Eye (tissue), 1 donor: ENCODE results near the gene THADA.
"Not testable (repeated sequence)": the region's sequence is repeated elsewhere in the genome, so short reads cannot be mapped to it uniquely, and the experiment has no call there.

ENCODE experiments used
- DNase-seq: peaks from one replicate; pipeline ENCODE4 v3.0.0-alpha.2; 2015

THADA gene

DNA sequence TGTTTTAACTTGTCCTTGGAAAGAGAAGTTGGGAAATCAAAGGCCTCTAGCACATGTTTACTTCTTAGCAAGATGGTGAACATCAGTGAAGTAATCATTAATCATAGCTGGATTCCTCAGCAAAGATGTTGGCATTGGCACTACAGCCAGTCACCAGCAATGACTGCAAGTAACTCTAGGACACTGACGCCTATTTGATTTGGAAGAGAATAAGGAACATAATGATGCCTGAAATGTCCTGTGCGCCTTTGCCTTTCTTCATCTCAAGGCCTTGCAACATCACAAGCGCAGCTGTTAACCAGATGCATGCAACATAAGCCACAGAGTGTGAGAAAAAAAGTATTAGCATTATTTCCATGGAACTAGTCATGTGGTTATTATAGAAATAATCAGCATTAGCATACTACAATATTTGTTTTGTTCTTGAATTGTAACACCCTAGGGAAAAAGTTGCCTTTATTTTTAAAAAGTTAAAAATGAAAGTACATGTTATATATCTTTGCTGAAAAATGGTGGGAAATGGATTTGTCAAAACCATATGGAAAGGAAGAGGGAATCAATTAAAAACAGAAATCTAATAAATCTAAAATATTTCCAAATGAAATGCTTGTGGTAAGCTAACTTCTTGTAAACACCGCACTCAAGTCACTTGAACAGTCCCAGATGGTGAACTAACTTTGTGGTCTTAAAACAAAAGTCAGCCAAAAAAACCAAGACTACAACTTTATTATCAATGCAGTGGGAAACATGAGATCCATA is 55.6 kb downstream of the THADA start:
- DNase-seq, result peak; percentile 72

DNA sequence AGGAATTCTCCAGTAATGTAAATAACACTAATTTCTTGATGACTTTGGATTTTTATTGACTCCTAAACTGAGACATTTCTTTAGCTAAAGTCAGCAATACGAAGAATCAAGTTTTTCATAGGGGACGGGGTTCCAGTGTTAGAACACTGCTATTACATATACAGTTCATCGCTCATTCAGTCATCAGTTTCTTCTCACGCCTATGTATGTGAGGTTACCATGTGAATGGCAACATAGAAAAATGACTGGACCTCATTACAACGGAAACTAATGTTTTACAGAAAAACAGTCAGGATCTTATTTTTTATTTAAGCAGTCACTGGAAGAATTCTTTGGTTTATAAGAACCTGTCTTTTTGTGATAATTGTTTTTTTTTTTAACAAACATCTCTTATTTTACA is 56.4 kb downstream of the THADA start:
- no peak for DNase-seq

DNA sequence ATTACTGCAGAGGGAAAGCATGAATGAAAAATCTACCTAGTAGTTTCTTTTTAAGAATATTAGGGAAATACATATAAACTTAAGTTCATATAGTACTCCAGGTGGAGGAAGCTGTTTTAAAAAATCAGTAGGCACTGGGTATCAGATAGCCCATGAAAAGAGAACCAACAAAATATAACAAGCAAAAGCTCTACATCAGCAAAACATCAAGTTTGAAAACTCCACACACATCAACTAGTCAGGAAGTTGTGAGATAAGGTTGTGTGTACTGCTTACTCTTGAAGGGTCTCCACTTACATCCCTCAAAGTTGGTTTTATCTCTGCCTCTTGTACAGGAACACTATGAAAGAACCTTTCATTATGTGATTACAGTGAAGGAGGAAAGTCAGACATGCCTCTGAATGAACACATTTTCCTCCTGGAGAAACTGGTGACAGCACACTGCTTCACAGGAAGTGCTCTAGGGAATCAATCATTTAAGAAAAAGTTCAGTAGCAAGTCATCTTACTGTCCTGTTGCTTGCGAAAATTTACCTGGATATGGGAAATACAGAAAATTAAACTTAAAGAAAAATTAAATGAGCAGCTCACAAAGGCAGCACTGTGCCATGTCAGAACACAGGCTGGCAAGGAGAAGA is 57.7 kb downstream of the THADA start:
- DNase-seq, result no peak

DNA sequence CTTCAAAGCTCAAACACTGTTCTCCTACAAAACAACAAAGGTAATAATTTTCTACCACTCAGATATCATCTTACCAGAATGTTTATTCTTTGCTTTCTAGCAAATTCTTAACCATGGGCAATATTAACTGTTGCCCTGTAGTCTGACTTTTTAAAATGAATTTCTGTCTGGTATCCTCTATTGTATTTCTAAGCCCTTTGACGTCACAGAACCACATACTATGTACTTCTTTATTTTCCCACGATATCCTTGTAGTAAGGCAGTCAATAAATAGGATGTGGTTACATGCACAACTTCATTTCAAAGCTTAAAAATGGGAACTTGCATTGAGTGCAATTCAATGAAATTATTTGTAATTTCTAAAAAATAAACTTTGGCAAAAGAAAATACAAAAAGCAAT is 58.7 kb downstream of the THADA start:
- no peak for DNase-seq

DNA sequence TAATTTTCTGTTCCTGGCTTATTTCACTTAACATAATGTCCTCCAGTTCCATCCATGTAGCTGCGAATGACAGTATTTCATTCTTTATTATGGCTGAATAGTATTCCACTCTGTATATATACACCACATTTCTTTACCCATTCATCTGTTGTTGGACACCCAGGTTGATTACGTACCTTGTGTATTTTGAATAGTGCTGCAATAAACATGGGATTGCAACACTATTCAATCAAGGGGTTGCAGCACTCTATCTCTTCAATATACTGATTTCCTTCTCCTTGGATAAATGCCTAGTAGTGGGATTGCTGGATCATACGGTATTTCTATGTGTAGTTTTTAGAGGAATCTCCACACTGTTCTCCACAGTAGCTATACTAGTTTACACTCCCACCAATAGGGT is 61.3 kb downstream of the THADA start:
- no peak for DNase-seq

DNA sequence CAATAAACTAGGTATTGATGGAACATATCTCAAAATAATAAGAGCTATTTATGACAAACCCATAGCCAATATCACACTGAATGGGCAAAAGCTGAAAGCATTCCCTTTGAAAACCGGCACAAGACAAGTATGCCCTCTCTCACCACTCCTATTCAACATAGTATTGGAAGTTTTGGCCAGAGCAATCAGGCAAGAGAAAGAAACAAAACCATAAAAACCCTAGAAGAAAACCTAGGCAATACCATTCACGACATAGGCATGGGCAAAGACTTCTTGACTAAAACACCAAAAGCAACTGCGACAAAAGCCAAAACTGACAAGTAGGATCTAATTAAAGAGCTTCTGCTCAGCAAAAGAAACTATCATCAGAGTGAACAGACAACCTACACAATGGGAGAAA is 63.3 kb downstream of the THADA start:
- not testable (repeated sequence) for DNase-seq

DNA sequence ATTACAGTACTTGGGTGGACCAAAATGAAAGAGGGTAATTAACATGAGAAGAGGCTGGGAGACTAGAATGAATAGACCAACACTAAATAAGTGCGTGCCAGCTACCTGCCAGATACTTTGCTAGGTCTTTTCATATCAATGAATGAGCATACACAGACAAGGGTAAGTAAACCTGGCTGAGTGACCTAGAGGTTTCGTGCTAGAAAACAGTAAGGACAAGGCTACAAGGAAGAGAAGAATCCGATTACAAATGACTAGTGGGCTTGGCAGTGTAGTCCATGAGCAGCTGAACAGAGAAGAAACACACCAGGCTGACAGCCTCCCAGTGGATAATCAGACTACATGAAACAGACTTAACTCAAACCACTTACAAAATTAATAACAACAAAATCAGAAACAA is 64.6 kb downstream of the THADA start:
- DNase-seq, result no peak

DNA sequence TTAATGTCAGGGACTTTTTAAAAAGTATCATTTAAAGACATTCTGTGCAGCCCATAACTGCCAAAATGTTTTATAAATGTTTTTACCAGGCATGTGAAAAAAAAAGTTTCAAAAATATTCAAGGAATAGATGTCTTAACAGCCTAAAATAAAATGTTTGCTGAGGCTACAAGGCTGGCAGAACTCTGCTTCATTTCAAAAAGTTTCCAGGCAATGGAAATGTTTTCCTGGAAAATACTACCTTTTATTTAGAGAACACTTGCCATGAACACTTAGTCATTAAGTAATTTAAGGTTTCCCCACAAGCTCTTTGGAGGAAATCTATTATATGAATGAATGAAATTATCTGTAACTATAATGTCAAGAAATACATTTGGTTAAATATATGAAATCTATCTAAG is 68.8 kb downstream of the THADA start:
- no peak for DNase-seq

DNA sequence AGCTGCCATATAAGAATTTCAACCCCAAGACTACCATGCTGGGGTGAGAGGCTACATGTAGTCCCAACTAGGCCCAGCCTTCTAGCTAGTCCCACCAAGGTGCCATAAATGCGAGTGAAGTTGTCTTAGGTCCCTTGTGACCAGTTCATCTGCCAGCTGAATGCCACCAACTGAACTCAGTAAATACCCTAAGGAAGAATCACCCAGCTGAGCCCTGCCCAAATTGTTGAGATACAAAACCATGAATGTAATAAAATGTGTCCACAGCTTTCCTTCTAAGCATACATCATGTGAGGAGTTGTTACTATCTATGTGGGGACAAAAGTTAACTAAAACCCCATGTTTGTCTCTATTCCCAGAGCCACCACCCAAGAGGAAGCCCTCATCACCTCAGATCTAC is 70.3 kb downstream of the THADA start:
- no peak for DNase-seq

DNA sequence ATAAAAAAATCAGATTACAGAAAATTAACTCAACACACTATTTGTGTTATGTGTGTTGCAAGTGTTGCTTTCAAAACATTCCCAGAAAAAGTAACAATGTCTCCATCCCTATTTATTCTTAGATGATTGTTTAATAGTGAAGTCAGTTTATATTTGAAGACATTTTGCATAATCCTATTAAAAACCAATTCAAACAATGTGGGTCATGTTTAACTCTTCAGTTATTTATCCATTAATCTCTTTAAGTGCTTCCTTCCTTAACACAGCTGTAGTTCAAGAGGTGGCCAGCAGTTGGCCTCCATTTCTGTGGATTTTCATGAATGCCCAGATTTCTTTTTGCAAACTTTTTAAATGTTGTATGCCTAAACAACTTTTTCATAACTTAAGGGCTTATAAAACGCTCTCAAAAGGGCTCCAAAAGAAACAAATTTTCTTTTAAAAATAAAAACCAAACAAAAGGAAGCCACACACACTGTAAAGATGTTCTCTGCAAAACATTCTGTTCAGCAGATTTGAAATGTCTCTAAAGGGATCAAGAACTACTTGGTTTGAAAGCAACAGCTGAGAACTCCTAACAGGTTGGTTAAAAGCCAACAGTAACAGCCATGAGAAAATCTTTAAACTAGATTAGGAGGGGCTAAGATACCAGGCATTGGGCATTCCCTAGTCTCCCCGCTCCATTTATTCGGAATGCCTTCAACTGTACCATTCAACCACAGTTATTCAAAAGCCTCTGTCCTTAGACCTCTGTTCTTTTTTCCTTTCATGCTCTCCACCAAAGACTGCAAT is 71.5 kb downstream of the THADA start:
- DNase-seq, result no peak

DNA sequence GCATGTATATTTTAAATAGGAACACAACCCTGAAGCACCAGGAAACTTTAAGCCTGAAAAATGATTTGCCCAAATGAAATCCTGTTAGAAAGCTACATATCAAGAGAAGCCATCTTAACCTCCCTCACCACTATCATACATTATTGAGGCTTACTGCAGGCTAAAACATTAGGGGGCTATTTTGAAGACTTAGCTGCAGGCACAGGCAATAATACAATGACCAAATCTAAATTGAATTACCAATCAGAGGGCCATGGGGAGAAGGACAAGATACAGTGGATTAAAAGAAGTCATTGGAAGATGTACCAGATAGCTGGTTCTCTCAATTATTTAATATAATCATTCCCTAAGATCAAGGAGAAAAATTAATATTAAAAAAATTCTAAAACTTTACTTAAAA is 73.7 kb downstream of the THADA start:
- DNase-seq, result no peak

DNA sequence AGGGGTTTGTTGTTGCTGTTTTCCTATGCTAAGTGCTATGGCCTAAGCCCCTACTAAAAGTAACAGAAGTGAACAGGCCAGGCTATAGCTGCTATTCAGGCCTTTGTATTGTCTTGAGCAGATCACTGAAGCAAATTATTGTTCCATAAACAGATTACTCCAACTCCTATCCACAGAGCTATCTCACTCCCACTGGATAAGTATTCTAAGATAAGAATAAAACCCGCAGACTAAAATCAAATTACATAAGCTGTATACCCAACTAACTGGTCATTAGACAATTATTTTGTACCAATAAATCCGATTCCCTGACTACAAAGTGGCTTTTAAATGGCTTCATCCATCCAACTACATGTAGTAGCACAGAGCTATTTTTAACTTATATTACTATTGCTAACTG is 74.3 kb downstream of the THADA start:
- no peak for DNase-seq

DNA sequence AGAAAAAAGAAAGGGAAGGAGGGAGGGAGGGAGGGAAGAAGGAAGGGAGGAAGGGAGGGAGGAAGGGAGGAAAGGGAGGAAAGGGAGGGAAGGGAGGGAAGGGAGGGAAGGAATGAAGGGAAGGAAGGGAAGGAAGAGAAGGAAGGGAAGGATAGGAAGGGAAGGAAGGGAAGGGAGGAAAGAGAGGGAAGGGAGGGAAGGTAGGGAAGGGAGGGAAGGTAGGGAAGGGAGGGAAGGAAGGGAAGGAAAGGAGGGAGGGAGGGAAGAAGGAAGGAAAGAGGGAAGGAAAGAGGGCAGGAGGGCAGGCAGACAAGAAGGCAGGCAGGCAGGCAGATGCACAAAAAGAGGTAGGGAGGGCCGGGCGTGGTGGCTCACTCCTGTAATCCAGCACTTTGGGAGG is 74.9 kb downstream of the THADA start:
- DNase-seq, result no peak

DNA sequence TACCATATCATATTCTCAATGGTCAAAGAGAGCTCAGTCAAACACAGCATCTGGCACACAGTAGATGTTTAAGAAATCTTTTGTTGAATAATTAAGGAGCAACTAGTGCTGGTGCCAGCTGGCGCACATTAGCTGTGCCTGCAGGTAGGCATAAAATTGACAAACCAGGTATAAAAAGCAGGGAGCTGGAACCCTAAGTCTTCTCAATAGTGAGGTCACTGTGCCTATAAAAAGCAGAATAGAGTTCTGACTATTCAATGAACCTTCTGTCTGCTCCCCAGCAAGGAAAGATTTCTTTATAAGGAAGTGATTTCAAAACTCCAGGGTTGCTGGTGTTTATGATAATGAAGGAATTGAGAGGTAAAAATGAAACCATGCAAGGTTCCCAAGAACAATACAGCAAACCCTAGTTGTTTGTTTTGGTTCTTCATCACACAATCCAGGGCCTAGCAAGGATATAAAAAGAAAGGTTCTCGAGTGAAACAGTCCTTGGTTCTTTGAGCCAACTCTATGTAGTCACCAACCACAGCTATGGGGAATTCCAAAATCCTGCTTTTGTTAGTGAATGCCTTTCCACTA is 76.1 kb downstream of the THADA start:
- no peak for DNase-seq

DNA sequence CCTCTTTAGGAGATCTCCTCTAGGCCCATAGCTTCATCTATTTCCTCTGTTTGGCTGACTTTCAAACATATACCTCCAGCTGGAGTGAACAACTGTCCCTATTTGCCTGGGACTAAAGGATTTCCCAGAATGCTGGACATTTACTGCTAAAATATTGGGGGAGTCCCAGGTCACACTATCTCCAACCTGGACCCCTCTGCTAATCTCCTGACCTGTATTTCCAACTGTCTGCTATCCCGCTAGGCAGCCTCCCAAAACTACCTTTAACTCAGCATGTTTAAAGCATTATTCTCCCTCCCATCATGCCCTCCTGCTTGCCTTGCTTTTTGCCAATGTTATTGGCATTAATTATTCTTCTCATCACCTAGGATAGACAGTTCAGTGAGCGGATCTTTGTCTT is 77.1 kb downstream of the THADA start:
- DNase-seq, result no peak

DNA sequence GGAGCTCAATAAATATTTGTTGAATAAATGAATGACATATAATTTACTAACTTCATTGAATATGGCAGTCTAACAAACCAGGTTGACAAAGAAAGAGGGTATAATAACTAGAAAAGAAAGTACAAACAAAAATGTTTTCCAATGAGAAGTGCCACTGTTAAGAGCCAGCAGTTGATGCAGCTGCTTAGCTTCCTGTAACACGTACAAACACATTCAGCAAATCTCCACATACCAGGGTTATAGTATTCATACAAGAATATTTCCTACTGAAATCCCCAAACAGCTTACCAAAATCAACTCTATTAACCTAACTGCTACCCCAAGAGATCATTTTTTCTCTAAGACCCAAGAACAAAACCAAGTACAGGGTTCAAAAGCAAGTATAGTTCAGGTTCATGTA is 77.7 kb downstream of the THADA start:
- DNase-seq, result no peak

DNA sequence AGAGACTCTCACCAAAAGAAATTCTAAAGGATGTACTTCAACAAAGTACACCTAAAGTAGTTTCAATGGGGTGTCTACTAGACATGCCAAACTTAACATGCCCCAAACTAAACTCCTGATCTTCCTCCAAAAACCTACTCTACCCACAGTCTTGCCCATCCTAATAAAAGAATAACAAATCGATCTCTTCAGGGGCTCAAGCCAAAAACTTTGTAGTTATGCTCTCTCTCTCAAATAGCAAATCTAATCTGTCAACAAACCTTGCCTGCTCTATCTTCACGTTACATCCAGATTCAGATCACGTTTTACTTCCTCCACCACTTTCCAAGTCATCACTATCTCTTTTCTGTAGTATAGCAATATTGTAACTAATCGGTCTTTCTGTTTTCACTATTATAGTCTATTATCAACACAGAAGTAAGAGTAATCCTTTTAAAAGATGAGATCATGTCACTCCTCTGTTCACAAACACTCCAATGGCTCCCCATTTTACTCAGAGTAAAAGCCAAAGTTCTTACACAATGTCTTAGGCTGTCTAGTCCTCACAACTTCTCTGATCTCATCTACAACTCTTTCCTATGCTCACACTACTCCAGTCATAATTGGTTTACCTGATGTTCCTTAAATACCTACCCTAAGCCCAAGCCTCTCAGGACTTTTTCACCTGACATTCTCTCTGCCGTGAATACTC is 79.9 kb downstream of the THADA start:
- no peak for DNase-seq

DNA sequence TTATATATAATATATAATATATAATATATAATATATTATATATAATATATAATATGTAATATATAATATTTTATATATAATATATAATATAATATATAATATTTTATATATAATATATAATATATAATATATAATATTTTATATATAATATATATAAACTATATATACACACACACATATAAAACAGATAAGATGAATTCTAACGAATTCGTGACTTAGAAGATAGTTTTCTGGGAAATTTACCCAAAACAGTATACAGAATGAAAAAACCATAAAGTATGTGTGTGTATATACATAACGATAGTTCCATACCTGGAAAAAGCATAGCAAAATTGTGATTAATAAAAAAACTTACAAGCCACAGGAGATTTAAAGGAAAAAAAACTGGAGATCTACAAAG is 80.6 kb downstream of the THADA start:
- DNase-seq, result no peak

DNA sequence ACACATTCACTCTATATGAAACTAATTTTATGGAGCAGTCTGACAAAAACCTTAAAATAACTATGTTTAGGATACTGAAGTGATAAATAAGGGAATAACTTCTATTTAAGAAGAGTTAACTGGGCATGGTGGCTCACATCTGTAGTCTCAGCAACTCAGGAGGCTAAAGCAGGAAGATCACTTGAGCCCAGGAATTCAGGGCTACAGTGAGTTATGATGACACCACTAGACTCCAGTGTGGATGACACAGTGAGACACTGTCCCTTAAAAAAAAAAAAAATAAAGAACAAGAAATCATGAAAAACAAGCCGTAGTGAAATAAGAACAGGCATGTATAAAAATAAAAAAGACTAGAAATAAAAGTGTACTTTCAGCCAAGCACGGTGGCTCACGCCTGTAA is 82.0 kb downstream of the THADA start:
- no peak for DNase-seq

DNA sequence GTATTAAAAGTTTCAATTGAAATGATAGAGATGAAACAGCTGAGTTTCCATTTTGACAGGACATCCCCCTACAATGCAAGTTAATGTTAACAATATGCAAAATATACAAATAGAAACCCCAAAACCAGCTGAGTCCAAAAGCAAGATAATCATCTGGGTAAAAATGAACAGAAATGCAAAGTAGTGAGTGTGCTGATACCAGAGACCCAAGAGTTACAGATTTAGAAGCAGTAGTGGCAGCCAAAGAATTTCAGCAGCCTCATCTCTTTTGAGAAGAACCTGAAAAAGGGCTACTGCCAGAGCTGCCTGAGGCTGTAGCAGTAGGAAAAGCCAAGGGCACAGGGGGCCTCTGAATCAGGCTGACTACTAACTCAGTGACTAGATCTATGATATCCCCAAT is 82.6 kb downstream of the THADA start:
- no peak for DNase-seq

DNA sequence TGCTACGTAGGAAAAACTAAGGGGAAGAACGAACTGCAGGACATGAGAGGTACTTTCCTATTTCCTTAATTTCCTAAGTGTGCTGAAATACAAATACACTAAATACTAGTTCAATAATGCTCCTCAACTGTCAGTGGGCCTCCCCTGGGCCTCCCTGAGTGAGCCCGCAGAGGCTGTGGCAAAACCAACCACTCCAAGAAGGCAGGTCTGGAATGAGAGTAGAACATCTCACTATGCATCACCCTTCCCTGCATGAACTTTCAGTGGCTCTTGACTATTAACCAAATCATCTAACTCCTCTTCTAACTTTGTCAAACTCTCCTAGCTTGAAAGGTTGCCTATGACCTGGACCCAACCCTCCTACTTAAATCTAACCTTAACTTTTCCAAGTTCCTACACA is 84.6 kb downstream of the THADA start:
- no peak for DNase-seq

DNA sequence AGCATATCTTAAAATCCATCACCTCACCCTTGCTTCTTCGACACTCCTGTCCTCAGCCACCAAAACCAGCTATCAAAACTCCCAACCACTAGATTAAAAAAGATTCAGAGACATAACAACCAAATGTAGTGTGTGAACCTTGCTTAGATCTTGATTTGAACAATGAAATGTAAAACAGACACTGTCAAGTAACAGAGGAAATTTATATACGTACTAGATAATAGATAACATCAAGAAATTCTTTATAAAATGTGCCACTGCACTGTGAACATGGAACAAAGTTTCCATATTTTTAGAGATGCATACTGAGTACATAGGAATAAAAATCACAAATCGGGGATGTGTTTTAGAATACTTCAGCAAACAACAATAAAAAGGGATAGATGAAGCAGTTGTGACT is 86.0 kb downstream of the THADA start:
- no peak for DNase-seq

DNA sequence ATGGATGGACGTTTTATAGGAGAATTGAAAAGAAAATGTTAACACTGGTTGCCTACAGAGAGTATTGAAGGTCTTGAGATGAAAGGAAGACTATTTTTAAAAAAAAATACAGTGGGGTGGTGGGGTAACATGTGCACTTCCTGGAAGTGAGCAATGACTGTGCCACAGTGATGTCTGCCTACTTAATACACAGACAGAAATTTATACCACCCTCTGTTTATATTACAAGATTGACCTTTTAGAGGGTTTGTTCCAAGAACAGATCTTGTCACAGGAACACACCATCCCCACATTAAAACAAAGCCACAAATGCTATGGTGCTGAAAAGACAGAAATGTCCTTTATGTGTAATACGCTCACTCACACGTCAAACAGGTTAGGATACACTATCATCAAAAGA is 87.6 kb downstream of the THADA start:
- no peak for DNase-seq
